Mucosa of rectum (tissue), 2 donors: ENCODE results near the gene NUP160.
"Not testable (repeated sequence)": the region's sequence is repeated elsewhere in the genome, so short reads cannot be mapped to it uniquely, and the experiment has no call there.

ENCODE experiments used
- H3K27ac ChIP-seq, 2 donors: one replicate each; pipeline ENCODE4 v1.7.0; 2013; ENCODE audit warnings: inconsistent platforms in 2 of 2, low read depth in 2 of 2, low read length in 2 of 2
- H3K27me3 ChIP-seq, 2 donors: one replicate each; pipeline ENCODE4 v1.7.0; 2013; ENCODE audit warnings: low read length in 2 of 2; ENCODE audit not compliant: control insufficient read depth in 2 of 2, insufficient read depth in 2 of 2
- H3K36me3 ChIP-seq, 2 donors: one replicate each; pipeline ENCODE4 v1.7.0; 2013; ENCODE audit warnings: low read length in 2 of 2; ENCODE audit not compliant: control insufficient read depth in 2 of 2, insufficient read depth in 2 of 2
- H3K4me1 ChIP-seq, 2 donors: one replicate each; pipeline ENCODE4 v1.7.0; 2013; ENCODE audit warnings: low read length in 2 of 2, mild to moderate bottlenecking in 1 of 2; ENCODE audit not compliant: control insufficient read depth in 2 of 2, insufficient read depth in 2 of 2
- H3K4me3 ChIP-seq, 2 donors: one replicate each; pipeline ENCODE4 v1.7.0; 2013; ENCODE audit warnings: low read length in 2 of 2
- H3K9ac ChIP-seq, 2 donors: one replicate each; pipeline ENCODE4 v1.7.0; 2013; ENCODE audit warnings: low read length in 2 of 2, low read depth in 1 of 2, mild to moderate bottlenecking in 1 of 2
- H3K9me3 ChIP-seq, 2 donors: one replicate each; pipeline ENCODE4 v1.7.0; 2013; ENCODE audit warnings: low read length in 2 of 2; ENCODE audit not compliant: control insufficient read depth in 2 of 2
- donor health status: healthy.
- donor health status: Normal muscosa, but diverticular disease.

The NUP160 gene

GRCh38 chr11:47847537-47847891, 636 bp downstream of the NUP160 start:
- Histone ChIP-seq H3K4me3 (peak overlapping the region; percentile 89 to 100), H3K4me1 (peaks cover 9 to 14% of the 10 kb centered on the region in 2 donors), H3K27me3 (no peaks in the 10 kb centered on the region), H3K9me3 (no peaks in the 10 kb centered on the region), H3K27ac (peak overlapping the region; percentile 88 to 93), H3K9ac (peak overlapping the region; percentile 80 to 95), H3K36me3 (peaks cover 12 to 16% of the 10 kb centered on the region in 2 donors)

- Histone ChIP-seq H3K4me3 (peak overlapping the region; percentile 89 to 100), H3K27me3 (no peaks in the 10 kb centered on the region), H3K4me1 (peaks cover 9 to 14% of the 10 kb centered on the region in 2 donors), H3K27ac (no peak overlapping the region), H3K9me3 (no peaks in the 10 kb centered on the region), H3K9ac (peak overlapping the region; percentile 80 to 95), H3K36me3 (peaks cover 17 to 21% of the 10 kb centered on the region in 2 donors)
Measured at GRCh38 chr11:47846998-47847397, 1.2 kb downstream of the NUP160 start.

GRCh38 chr11:47843361-47844055, 4.6 kb downstream of the NUP160 start:
- H3K9me3 ChIP-seq = no peaks in the 10 kb centered on the region
- H3K27me3 ChIP-seq = no peaks in the 10 kb centered on the region
- no peak overlapping the region for H3K27ac ChIP-seq
- peaks cover 4 to 9% of the 10 kb centered on the region in 2 donors for H3K4me1 ChIP-seq
- H3K9ac ChIP-seq = no peak overlapping the region
- no peak overlapping the region for H3K4me3 ChIP-seq
- H3K36me3 ChIP-seq = peaks cover 39% of the 10 kb centered on the region in 2 donors

GRCh38 chr11:47842749-47843148, 5.4 kb downstream of the NUP160 start:
- Histone ChIP-seq H3K27me3 (no peaks in the 10 kb centered on the region), H3K4me1 (peaks cover 4 to 9% of the 10 kb centered on the region in 2 donors), H3K36me3 (peaks cover 44% of the 10 kb centered on the region in 2 donors), H3K9ac (no peak overlapping the region), H3K4me3 (no peak overlapping the region), H3K9me3 (no peaks in the 10 kb centered on the region), H3K27ac (no peak overlapping the region)

- H3K36me3 ChIP-seq = peaks cover 64 to 78% of the 10 kb centered on the region in 2 donors
- no peak overlapping the region for H3K27ac ChIP-seq
- H3K4me3 ChIP-seq = no peak overlapping the region
- no peak overlapping the region for H3K9ac ChIP-seq
- H3K27me3 ChIP-seq = no peaks in the 10 kb centered on the region
- H3K4me1 ChIP-seq = no peaks in the 10 kb centered on the region
- H3K9me3 ChIP-seq = no peaks in the 10 kb centered on the region
Measured at GRCh38 chr11:47837929-47838328, 10.2 kb downstream of the NUP160 start.

GRCh38 chr11:47837292-47837691, 10.9 kb downstream of the NUP160 start:
- Histone ChIP-seq H3K9ac (no peak overlapping the region), H3K27ac (no peak overlapping the region), H3K27me3 (no peaks in the 10 kb centered on the region), H3K36me3 (peaks cover 63 to 76% of the 10 kb centered on the region in 2 donors), H3K4me1 (no peaks in the 10 kb centered on the region), H3K9me3 (no peaks in the 10 kb centered on the region), H3K4me3 (no peak overlapping the region)

- H3K27me3 ChIP-seq, H3K4me1 ChIP-seq, H3K4me3 ChIP-seq, H3K9ac ChIP-seq, H3K9me3 ChIP-seq, H3K27ac ChIP-seq: not testable (repeated sequence)
- peaks cover 29 to 50% of the 10 kb centered on the region in 2 donors for H3K36me3 ChIP-seq
Measured at GRCh38 chr11:47830013-47830412, 18.1 kb downstream of the NUP160 start.

- Histone ChIP-seq H3K4me1 (no peaks in the 10 kb centered on the region), H3K9me3 (no peaks in the 10 kb centered on the region), H3K36me3 (peaks cover 16 to 36% of the 10 kb centered on the region in 2 donors), H3K27me3 (no peaks in the 10 kb centered on the region), H3K27ac (no peak overlapping the region), H3K4me3 (no peak overlapping the region), H3K9ac (no peak overlapping the region)
Measured at GRCh38 chr11:47828284-47828683, 19.9 kb downstream of the NUP160 start.

GRCh38 chr11:47822664-47823063, 25.5 kb downstream of the NUP160 start:
- H3K27me3 ChIP-seq, H3K4me3 ChIP-seq, H3K9ac ChIP-seq, H3K9me3 ChIP-seq, H3K27ac ChIP-seq, H3K4me1 ChIP-seq: not testable (repeated sequence)
- H3K36me3 ChIP-seq = peaks cover 21 to 42% of the 10 kb centered on the region in 2 donors

GRCh38 chr11:47819743-47820142, 28.4 kb downstream of the NUP160 start:
- peaks cover 26 to 43% of the 10 kb centered on the region in 2 donors for H3K36me3 ChIP-seq

More at GRCh38 chr11:47819743-47820142, 28.4 kb downstream of the NUP160 start:
- H3K27ac ChIP-seq = no peak overlapping the region
- H3K4me3 ChIP-seq = no peak overlapping the region
- no peaks in the 10 kb centered on the region for H3K4me1 ChIP-seq
- H3K9me3 ChIP-seq = no peaks in the 10 kb centered on the region
- H3K9ac ChIP-seq = no peak overlapping the region
- H3K27me3 ChIP-seq = no peaks in the 10 kb centered on the region
